SU-DHL-6 (cell line): ENCODE results near the gene GGN.

Experiments
- H2AFZ ChIP-seq: fragments of 200-600 bp; sonication (generic); 2 replicates; pipeline ENCODE4 v1.6.1; 2014; ENCODE audit warnings: low read depth, mild to moderate bottlenecking, moderate library complexity, mixed read lengths, antibody characterized with exemption, low read length; ENCODE audit not compliant: severe bottlenecking
- H3F3A ChIP-seq: fragments of 200-600 bp; shearing (Covaris generic); 2 replicates; pipeline ENCODE4 v1.6.0; 2016; ENCODE audit warnings: antibody characterized with exemption, mild to moderate bottlenecking; ENCODE audit not compliant: insufficient read depth
- H3K27ac ChIP-seq: fragments of 200-600 bp; sonication (generic); 2 replicates; pipeline ENCODE4 v1.5.1; 2016; ENCODE audit warnings: low read depth, mild to moderate bottlenecking, low read length, moderate library complexity, mixed read lengths
- H3K27me3 ChIP-seq: fragments of 200-600 bp; sonication (generic), shearing (Covaris generic); 2 replicates; pipeline ENCODE4 v1.6.0; 2014; ENCODE audit warnings: mild to moderate bottlenecking, low read length
- H3K36me3 ChIP-seq: fragments of 200-600 bp; sonication (generic); 2 replicates; pipeline ENCODE4 v1.6.1; 2014; ENCODE audit warnings: mild to moderate bottlenecking, low read length, mixed read lengths
- H3K4me2 ChIP-seq: fragments of 300-600, 200-600 bp; shearing (Covaris generic), sonication (generic); 2 replicates; pipeline ENCODE4 v1.6.0; 2014; ENCODE audit warnings: low read length, low read depth, mild to moderate bottlenecking; ENCODE audit not compliant: poor library complexity, severe bottlenecking
- H3K4me3 ChIP-seq: fragments of 200-600 bp; sonication (generic); 2 replicates; pipeline ENCODE4 v1.5.1; 2014; ENCODE audit warnings: antibody characterized with exemption, low read length, mild to moderate bottlenecking, mixed read lengths; ENCODE audit not compliant: insufficient read depth, poor library complexity, severe bottlenecking
- H3K79me2 ChIP-seq: fragments of 200-600 bp; sonication (generic); 2 replicates; pipeline ENCODE4 v1.6.1; 2014; ENCODE audit warnings: mild to moderate bottlenecking, low read length, moderate library complexity; ENCODE audit not compliant: insufficient read depth
- H3K9ac ChIP-seq: fragments of 200-600 bp; sonication (generic); 2 replicates; pipeline ENCODE4 v1.7.0; 2014; ENCODE audit warnings: mild to moderate bottlenecking, low read length
- H3K9me2 ChIP-seq: fragments of 200-600 bp; sonication (generic); replicated peaks from 2 replicates; pipeline ENCODE4 v1.6.1; 2014; ENCODE audit warnings: low read length; ENCODE audit not compliant: insufficient read depth
- H3K9me3 ChIP-seq: fragments of 200-600 bp; sonication (generic); 2 replicates; pipeline ENCODE4 v1.6.1; 2014; ENCODE audit warnings: low read length, mixed read lengths; ENCODE audit not compliant: insufficient read depth
- H4K20me1 ChIP-seq: fragments of 200-600 bp; sonication (generic); 2 replicates; pipeline ENCODE4 v1.6.1; 2014; ENCODE audit warnings: low read depth, mild to moderate bottlenecking, antibody characterized with exemption, low read length, moderate library complexity, mixed read lengths
- CTCF ChIP-seq: fragments of 200-600 bp; sonication (generic); IDR thresholded peaks from one replicate; pipeline ENCODE4 v1.5.1; 2017; ENCODE audit warnings: antibody characterized with exemption, mild to moderate bottlenecking, low read length, moderate library complexity; ENCODE audit not compliant: insufficient read depth, poor library complexity, severe bottlenecking
- EZH2phosphoT487 ChIP-seq: fragments of 200-600 bp; sonication (generic), shearing (Covaris generic); conservative IDR thresholded peaks from 2 replicates; pipeline ENCODE4 v1.6.1; 2018; ENCODE audit warnings: mild to moderate bottlenecking, antibody characterized with exemption, low read length, moderate library complexity, mixed read lengths

The GGN gene

GRCh38 chr19:38392707-38393308 lies 5.0 kb upstream of the GGN start:
- Histone ChIP-seq H3K9ac (no peak overlapping the region), H3K9me3 (no peaks in the 10 kb centered on the region), H3K9me2 (no peaks in the 10 kb centered on the region), H3K79me2 (no peaks in the 10 kb centered on the region), H4K20me1 (no peaks in the 10 kb centered on the region), H3K4me3 (no peak overlapping the region), H3F3A (no peaks in the 10 kb centered on the region), H2AFZ (no peak overlapping the region), H3K4me2 (no peak overlapping the region), H3K36me3 (no peaks in the 10 kb centered on the region), H3K27me3 (no peaks in the 10 kb centered on the region), H3K27ac (no peak overlapping the region)
- TF ChIP-seq CTCF (no peak), EZH2phosphoT487 (no peak)

- Histone ChIP-seq H3K9me3 (no peaks in the 10 kb centered on the region), H2AFZ (no peak overlapping the region), H4K20me1 (no peaks in the 10 kb centered on the region), H3K9ac (no peak overlapping the region), H3K36me3 (no peaks in the 10 kb centered on the region), H3K27ac (no peak overlapping the region), H3K27me3 (no peaks in the 10 kb centered on the region), H3K4me3 (no peak overlapping the region), H3F3A (no peaks in the 10 kb centered on the region), H3K79me2 (no peaks in the 10 kb centered on the region), H3K4me2 (no peak overlapping the region), H3K9me2 (no peaks in the 10 kb centered on the region)
- no peak for TF ChIP-seq EZH2phosphoT487
- no peak for TF ChIP-seq CTCF
These were observed 4.2 kb upstream of the GGN start for GRCh38 chr19:38391911-38392464.

- Histone ChIP-seq H3K9me3 (no peaks in the 10 kb centered on the region), H3F3A (no peaks in the 10 kb centered on the region), H3K27ac (no peak overlapping the region), H3K36me3 (no peaks in the 10 kb centered on the region), H3K4me2 (no peak overlapping the region), H3K27me3 (no peaks in the 10 kb centered on the region), H3K9ac (no peak overlapping the region), H2AFZ (no peak overlapping the region), H3K79me2 (no peaks in the 10 kb centered on the region), H3K4me3 (no peak overlapping the region), H4K20me1 (no peaks in the 10 kb centered on the region), H3K9me2 (no peaks in the 10 kb centered on the region)
- TF ChIP-seq CTCF (no peak), EZH2phosphoT487 (no peak)
These were observed 2.4 kb upstream of the GGN start for GRCh38 chr19:38389957-38390924.
